ENCODE measurements around the gene MRPS25.

The MRPS25 gene

GRCh38 chr3:15108082-15108545, 43.0 kb upstream of the MRPS25 start:
- no peak overlapping the region for H3K4me3 ChIP-seq (ENCODE audit: control insufficient read depth, low read depth, low read length)
- TF ChIP-seq CTCF (conservative IDR thresholded peaks at IDR 0.05; ENCODE audit: control insufficient read depth, insufficient read depth, low read depth, low read length) = peak; percentile 92
- peak; percentile 72 for DNase-seq (ENCODE audit: low read depth)

- no peak for TF ChIP-seq CTCF (conservative IDR thresholded peaks at IDR 0.05; ENCODE audit: control insufficient read depth, insufficient read depth, low read depth, low read length)
- no peak overlapping the region for H3K4me3 ChIP-seq (ENCODE audit: control insufficient read depth, low read depth, low read length)
- DNase-seq (ENCODE audit: low read depth) = no peak
Observed at GRCh38 chr3:15107075-15107947, 42.2 kb upstream of the MRPS25 start.

- no peak for TF ChIP-seq CTCF (conservative IDR thresholded peaks at IDR 0.05; ENCODE audit: control insufficient read depth, insufficient read depth, low read depth, low read length)
- DNase-seq (ENCODE audit: low read depth) = peak; percentile 40
- H3K4me3 ChIP-seq (ENCODE audit: control insufficient read depth, low read depth, low read length) = no peak overlapping the region
Observed at GRCh38 chr3:15102836-15103235, 37.7 kb upstream of the MRPS25 start.

- no peak for DNase-seq (ENCODE audit: low read depth)
- no peak for TF ChIP-seq CTCF (conservative IDR thresholded peaks at IDR 0.05; ENCODE audit: control insufficient read depth, insufficient read depth, low read depth, low read length)
- no peak overlapping the region for H3K4me3 ChIP-seq (ENCODE audit: control insufficient read depth, low read depth, low read length)
Observed at GRCh38 chr3:15102256-15102655, 37.1 kb upstream of the MRPS25 start.

GRCh38 chr3:15099364-15100098, 34.4 kb upstream of the MRPS25 start:
- TF ChIP-seq CTCF (conservative IDR thresholded peaks at IDR 0.05; ENCODE audit: control insufficient read depth, insufficient read depth, low read depth, low read length) = no peak
- DNase-seq (ENCODE audit: low read depth) = no peak
- H3K4me3 ChIP-seq (ENCODE audit: control insufficient read depth, low read depth, low read length) = peak overlapping the region; percentile 85

GRCh38 chr3:15098503-15099363, 33.6 kb upstream of the MRPS25 start, which contains the start of gene RBSN:
Gene RBSN (minus strand): TSS chr3:15099148. CDS start chr3:15096120, 3,028 bp downstream.
- DNase-seq (ENCODE audit: low read depth) = peak; percentile 89
- H3K4me3 ChIP-seq (ENCODE audit: control insufficient read depth, low read depth, low read length) = peak within 1 kb of the TSS; percentile 85
- no peak for TF ChIP-seq CTCF (conservative IDR thresholded peaks at IDR 0.05; ENCODE audit: control insufficient read depth, insufficient read depth, low read depth, low read length)
